Lower leg skin (tissue), 3 donors: ENCODE results near the gene DCDC2.

Experiments
- POLR2A ChIP-seq, 2 donors: fragments of 450-650 bp; IDR thresholded peaks; one replicate each; pipeline ENCODE4 v1.6.1; 2016 to 2017; ENCODE audit warnings: antibody characterized with exemption in 2 of 2, mild to moderate bottlenecking in 1 of 2, moderate library complexity in 1 of 2
- TF ChIP-seq, protein P1 (sequence below), 3 donors: fragments of 450-650 bp; IDR thresholded peaks; one replicate each; pipeline ENCODE4 v1.5.1; 2016; ENCODE audit warnings: antibody characterized with exemption in 3 of 3, mild to moderate bottlenecking in 3 of 3, moderate library complexity in 2 of 3

DNA sequence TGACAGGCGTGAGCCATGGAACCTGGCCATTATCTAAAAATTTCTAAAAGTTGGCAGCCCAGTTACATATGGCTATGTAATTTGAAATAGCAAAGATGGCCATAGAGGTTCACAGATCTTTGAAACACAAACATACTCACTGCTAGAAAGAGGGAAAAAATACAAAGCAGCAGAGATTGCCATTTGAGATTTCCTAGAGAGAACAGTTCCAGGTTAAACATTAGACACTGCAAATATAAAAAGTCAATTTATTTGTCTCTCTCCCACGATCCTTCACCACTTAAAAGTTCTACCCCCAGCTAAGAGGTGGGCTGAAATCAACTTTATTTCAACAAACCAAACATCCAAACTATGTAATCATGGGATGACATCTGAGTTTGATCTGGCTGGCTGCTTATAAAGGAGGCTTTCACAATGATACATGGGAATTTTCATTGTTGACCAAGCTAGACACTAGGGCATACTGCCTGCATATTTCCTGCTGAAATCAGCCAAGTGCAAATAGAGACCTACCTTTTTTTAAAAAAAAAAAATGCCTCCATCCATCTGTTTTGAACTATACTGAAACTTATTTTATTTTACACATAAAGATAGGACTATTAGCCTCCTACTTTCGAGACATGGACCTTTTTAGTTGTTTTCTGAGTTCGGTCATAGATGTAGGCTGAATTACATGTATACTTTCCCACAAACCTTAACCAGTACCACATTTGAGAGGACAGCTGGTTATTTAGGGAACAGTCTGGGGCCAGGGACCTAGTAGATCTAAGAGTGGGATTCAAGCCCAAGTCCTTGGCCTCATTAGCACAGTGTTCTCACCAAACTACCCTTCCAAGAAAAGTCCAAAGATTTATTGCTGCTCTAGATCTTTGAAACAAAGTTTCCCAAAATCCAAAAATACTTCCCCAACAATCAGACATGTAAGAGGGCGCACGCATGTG lies 16.6 kb downstream of the DCDC2 start:
- TF ChIP-seq, protein P1, sequence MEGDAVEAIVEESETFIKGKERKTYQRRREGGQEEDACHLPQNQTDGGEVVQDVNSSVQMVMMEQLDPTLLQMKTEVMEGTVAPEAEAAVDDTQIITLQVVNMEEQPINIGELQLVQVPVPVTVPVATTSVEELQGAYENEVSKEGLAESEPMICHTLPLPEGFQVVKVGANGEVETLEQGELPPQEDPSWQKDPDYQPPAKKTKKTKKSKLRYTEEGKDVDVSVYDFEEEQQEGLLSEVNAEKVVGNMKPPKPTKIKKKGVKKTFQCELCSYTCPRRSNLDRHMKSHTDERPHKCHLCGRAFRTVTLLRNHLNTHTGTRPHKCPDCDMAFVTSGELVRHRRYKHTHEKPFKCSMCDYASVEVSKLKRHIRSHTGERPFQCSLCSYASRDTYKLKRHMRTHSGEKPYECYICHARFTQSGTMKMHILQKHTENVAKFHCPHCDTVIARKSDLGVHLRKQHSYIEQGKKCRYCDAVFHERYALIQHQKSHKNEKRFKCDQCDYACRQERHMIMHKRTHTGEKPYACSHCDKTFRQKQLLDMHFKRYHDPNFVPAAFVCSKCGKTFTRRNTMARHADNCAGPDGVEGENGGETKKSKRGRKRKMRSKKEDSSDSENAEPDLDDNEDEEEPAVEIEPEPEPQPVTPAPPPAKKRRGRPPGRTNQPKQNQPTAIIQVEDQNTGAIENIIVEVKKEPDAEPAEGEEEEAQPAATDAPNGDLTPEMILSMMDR (IDR thresholded peaks at IDR 0.05) = no peak
- TF ChIP-seq POLR2A (IDR thresholded peaks at IDR 0.05) = no peak
